ENCODE data around the gene GABRR3. TPM values are rescaled to one million over a fixed set of nuclear protein-coding genes. Genes with fewer than 3 reads are reported as not detected.

GABRR3 gene
- total RNA-seq, 4 donors from 2014 or later: not detected

- intact Hi-C loops (cut with DNase I): no loop called here
- peaks cover 0 to 5% (median 0%) of the 10 kb centered on the region in 4 donors for H3K4me1 ChIP-seq
- 89% methylated on average over 2 of the region's 2 CpGs for WGBS
These were observed 40.7 kb downstream of the GABRR3 start for GRCh38 chr3:97994328-97994945.

DNA sequence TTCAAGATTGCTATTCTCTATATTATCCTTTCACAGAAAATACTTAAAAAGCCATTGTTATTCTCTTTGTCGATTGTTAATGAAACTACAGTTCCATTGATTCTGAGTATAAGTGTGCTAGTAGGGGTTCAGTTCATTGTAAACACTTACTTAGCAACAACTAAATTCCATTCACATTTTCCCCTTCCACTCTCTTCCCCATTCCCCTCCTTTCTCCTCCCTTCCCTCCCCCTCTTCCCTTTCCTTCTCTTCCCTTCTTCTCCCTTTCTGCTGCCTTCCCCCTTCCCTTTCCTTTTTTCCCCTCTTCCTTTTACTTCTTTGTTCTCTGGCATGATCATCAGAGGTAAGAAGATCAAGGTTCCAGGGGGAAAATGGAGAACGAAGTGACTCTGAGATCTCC, 41.6 kb downstream of the GABRR3 start:
- DNase-seq (ENCODE audit: extremely low spot score): no peak
- Histone ChIP-seq H3K27ac (replicated peaks in 1 of 4) (no peak overlapping the region), H3K4me1 (peaks cover 0 to 5% (median 0%) of the 10 kb centered on the region in 4 donors), H3K36me3 (no peaks in the 10 kb centered on the region), H3K27me3 (no peaks in the 10 kb centered on the region), H3K9me3 (no peaks in the 10 kb centered on the region), H3K4me3 (no peak overlapping the region)
- WGBS: 78% methylated on average over 2 of the region's 2 CpGs
- intact Hi-C loops (cut with DNase I): no loop called here
- TF ChIP-seq POLR2AphosphoS5 (IDR thresholded peaks at IDR 0.05) (no peak), POLR2A (IDR thresholded peaks at IDR 0.05; ENCODE audit: low read depth) (no peak), EP300 (IDR thresholded peaks at IDR 0.05) (no peak), CTCF (IDR thresholded peaks at IDR 0.05) (no peak)

More at GRCh38 chr3:97994328-97994945, 40.7 kb downstream of the GABRR3 start:
- no peaks in the 10 kb centered on the region for H3K36me3 ChIP-seq
- no peak overlapping the region for H3K4me3 ChIP-seq
- H3K27me3 ChIP-seq: no peaks in the 10 kb centered on the region
- TF ChIP-seq POLR2A (IDR thresholded peaks at IDR 0.05; ENCODE audit: low read depth) (no peak), EP300 (IDR thresholded peaks at IDR 0.05) (no peak), CTCF (IDR thresholded peaks at IDR 0.05) (no peak), POLR2AphosphoS5 (IDR thresholded peaks at IDR 0.05) (no peak)
- no peak overlapping the region for H3K27ac ChIP-seq (replicated peaks in 1 of 4)
- no peak for DNase-seq (ENCODE audit: extremely low spot score)
- no peaks in the 10 kb centered on the region for H3K9me3 ChIP-seq

DNA sequence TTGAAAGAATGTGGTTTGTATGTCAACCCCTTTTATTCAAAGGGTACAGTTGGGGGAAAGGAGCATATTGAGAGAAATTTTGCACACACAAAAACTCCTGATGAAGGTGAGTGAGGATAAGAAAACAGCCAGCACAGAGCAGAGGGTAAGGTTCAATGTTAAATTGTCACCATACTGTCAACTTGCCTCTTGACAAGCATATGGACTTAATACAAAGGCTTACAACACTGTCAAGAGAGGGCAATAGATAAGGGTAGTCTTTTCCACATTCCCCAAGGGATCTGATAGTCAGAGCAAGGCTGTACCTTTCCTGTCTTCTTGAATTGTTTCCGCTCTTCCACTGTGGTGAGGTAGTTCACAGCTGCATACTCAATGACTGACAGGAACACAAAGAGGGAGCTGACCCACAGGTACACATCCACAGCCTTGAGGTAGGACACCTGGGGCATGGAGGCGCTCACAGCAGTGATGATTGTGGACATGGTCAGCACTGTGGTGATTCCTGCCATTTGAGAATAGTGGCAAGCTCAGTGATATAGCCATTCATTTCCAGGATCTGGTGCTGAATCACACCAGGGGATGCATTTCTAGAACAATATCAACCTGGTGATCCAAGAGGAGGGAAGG, 42.5 kb downstream of the GABRR3 start:
- TF ChIP-seq POLR2A (IDR thresholded peaks at IDR 0.05; ENCODE audit: low read depth): no peak
- H3K27me3 ChIP-seq: no peaks in the 10 kb centered on the region

DNA sequence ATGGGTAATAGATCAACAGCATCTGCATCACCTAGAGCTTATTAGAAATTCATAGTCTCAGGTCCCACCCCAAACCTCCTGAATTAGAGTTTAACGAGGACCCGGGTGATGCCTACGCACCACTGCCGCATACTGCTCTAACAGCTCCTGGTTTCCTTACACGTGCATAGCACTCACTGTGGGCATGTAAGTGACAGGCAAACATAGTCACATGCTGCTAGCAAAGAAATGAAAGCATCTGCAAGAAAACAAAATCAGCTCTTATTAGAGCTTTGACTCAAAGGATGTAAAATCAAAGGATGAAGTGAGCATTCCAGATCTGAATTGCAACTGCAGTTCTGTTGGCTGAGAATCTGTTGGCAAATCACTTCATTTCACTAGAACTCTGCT, 43.8 kb downstream of the GABRR3 start:
- no peaks in the 10 kb centered on the region for H3K36me3 ChIP-seq
- H3K9me3 ChIP-seq: no peaks in the 10 kb centered on the region
- H3K27me3 ChIP-seq: no peaks in the 10 kb centered on the region
- no peak for DNase-seq (ENCODE audit: extremely low spot score)
- TF ChIP-seq CTCF (IDR thresholded peaks at IDR 0.05) (no peak), EP300 (IDR thresholded peaks at IDR 0.05) (no peak), POLR2AphosphoS5 (IDR thresholded peaks at IDR 0.05) (no peak), POLR2A (IDR thresholded peaks at IDR 0.05; ENCODE audit: low read depth) (no peak)
- no peak overlapping the region for H3K4me3 ChIP-seq
- 66% methylated on average over 5 of the region's 5 CpGs for WGBS
- H3K27ac ChIP-seq (replicated peaks in 1 of 4): no peak overlapping the region
- H3K4me1 ChIP-seq: peaks cover 0 to 5% (median 0%) of the 10 kb centered on the region in 4 donors
- intact Hi-C loops (cut with DNase I): no loop called here

More for the DNA sequence above, 42.5 kb downstream of the GABRR3 start:
- intact Hi-C loops (cut with DNase I): no loop called here
- DNase-seq (ENCODE audit: extremely low spot score): no peak
- Histone ChIP-seq H3K4me3 (no peak overlapping the region), H3K4me1 (peaks cover 0 to 5% (median 0%) of the 10 kb centered on the region in 4 donors), H3K36me3 (no peaks in the 10 kb centered on the region), H3K27ac (replicated peaks in 1 of 4) (no peak overlapping the region), H3K9me3 (no peaks in the 10 kb centered on the region)
- 93% methylated on average over 2 of the region's 2 CpGs for WGBS

- no peaks in the 10 kb centered on the region for H3K36me3 ChIP-seq
- intact Hi-C loops (cut with DNase I): no loop called here
- H3K27me3 ChIP-seq: no peaks in the 10 kb centered on the region
- H3K4me1 ChIP-seq: peaks cover 0 to 5% (median 0%) of the 10 kb centered on the region in 4 donors
- no peak overlapping the region for H3K4me3 ChIP-seq
- WGBS: 41% methylated on average over 2 of the region's 2 CpGs
- TF ChIP-seq POLR2AphosphoS5 (IDR thresholded peaks at IDR 0.05) (no peak), EP300 (IDR thresholded peaks at IDR 0.05) (no peak), POLR2A (IDR thresholded peaks at IDR 0.05; ENCODE audit: low read depth) (no peak), CTCF (IDR thresholded peaks at IDR 0.05) (no peak)
- no peaks in the 10 kb centered on the region for H3K9me3 ChIP-seq
- DNase-seq (ENCODE audit: extremely low spot score): no peak
- no peak overlapping the region for H3K27ac ChIP-seq (replicated peaks in 1 of 4)
These were observed 44.4 kb downstream of the GABRR3 start for GRCh38 chr3:97990624-97991292.

All from esophagus muscularis mucosa (tissue), 4 donors.